SJCRH30 (cell line): ENCODE measurements around the gene RCOR1. TPM values are rescaled to one million over a fixed set of nuclear protein-coding genes. Genes with fewer than 3 reads are reported as not detected.

ENCODE experiments used
- DNase-seq, 2 experiments: peaks; one replicate each; pipeline ENCODE4 v3.0.0-alpha.2; 2015 to 2020
- H3K27ac ChIP-seq: fragments of 250-450 bp; sonication (Bioruptor Pico); 2 replicates; pipeline ENCODE4 v1.5.1; 2020; ENCODE audit warnings: mild to moderate bottlenecking, moderate library complexity
- H3K27me3 ChIP-seq: fragments of 250-450 bp; sonication (Bioruptor Pico); 2 replicates; pipeline ENCODE4 v1.5.1; 2020; ENCODE audit warnings: mild to moderate bottlenecking, moderate library complexity
- H3K36me3 ChIP-seq: fragments of 250-450 bp; sonication (Bioruptor Pico); 2 replicates; pipeline ENCODE4 v1.5.1; 2020; ENCODE audit warnings: mild to moderate bottlenecking, moderate library complexity
- H3K4me1 ChIP-seq: fragments of 250-450 bp; sonication (Bioruptor Pico); 2 replicates; pipeline ENCODE4 v1.5.1; 2020; ENCODE audit warnings: mild to moderate bottlenecking, moderate library complexity
- H3K4me3 ChIP-seq: fragments of 250-450 bp; sonication (Bioruptor Pico); 2 replicates; pipeline ENCODE4 v1.5.1; 2020; ENCODE audit warnings: mild to moderate bottlenecking, moderate library complexity
- H3K9me3 ChIP-seq: fragments of 250-450 bp; sonication (Bioruptor Pico); replicated peaks from 2 replicates; pipeline ENCODE4 v1.5.1; 2020; ENCODE audit warnings: mild to moderate bottlenecking, moderate library complexity
- total RNA-seq: library from RNA; depleted of rRNA; stranded (reverse); fragments of >200 nt; shearing (Covaris generic); gene quantifications from 2 replicates; pipeline ENCODE4 v1.2.3, GENCODE V29; 2014

RCOR1 gene
- total RNA-seq, 1 experiment from 2014 or later, result 18.2 TPM

DNA sequence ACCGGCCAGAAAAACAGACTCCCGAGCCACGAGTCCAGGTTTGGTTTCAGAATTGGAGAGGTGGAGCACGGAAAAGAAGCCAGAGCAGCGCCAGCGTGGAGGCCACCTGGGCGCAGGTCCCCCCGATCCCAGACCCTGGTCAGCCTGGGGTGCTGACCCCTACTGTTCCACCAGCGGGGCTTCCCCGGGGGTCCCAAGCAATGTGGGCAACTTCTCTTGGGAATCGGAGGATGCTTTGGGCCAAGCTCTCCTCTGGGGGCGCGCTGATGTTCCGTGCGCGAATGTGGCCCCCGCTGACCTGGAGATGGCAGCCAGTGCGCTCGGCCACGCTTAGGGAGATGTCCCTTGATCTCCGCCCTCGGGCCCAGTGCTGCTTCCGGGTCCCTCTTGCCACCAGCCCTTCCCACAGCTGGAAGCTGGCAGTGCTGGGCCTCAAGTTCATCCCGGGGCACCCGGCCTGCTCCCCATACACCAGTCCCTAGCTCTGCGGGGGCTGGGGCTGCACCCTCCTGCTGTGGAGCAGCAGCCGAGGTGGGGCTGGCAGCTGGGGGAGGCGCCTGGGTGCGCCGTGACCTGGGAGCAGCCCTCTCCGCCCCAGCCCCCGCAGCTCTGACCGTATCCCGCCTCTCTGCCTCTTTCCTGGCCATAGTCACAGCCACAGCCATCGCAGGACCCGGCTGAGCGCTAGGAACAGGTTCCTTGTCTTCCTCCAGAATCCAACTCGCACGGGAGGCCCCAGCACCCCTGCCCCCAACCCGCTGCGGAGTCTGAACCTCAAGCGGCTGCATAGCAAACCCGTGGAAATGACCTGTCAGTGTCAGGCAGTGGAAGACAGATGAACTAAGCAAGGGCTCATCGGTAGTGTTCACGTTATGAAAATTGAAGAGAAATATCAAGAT is 91.2 kb downstream of the RCOR1 start:
- no peak for DNase-seq
- Histone ChIP-seq H3K36me3 (peaks cover 6% of the 10 kb centered on the region), H3K4me3 (no peak overlapping the region), H3K27me3 (no peaks in the 10 kb centered on the region), H3K9me3 (no peaks in the 10 kb centered on the region), H3K27ac (no peak overlapping the region), H3K4me1 (no peaks in the 10 kb centered on the region)

DNA sequence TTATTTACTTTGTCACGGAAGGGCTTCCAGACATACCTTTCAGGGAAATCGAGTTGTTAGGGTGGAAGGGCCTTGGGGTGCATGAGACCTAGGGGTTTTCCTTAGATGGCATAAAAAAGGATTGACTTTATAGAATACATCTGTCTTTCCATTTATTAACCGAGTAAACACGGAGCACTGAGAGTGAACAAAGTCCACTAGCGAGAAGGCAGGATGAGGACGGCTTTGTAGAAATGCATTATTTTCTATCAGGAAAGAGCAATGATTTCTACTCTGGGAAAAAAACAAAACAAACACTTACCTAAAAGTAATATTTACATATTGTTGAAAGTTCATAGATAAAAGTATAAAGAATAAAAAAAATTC is 91.8 kb downstream of the RCOR1 start:
- H3K4me1 ChIP-seq, result no peaks in the 10 kb centered on the region
- no peak overlapping the region for H3K27ac ChIP-seq
- H3K4me3 ChIP-seq, result no peak overlapping the region
- DNase-seq, result no peak
- H3K36me3 ChIP-seq, result peaks cover 6% of the 10 kb centered on the region
- H3K9me3 ChIP-seq, result no peaks in the 10 kb centered on the region
- H3K27me3 ChIP-seq, result no peaks in the 10 kb centered on the region

DNA sequence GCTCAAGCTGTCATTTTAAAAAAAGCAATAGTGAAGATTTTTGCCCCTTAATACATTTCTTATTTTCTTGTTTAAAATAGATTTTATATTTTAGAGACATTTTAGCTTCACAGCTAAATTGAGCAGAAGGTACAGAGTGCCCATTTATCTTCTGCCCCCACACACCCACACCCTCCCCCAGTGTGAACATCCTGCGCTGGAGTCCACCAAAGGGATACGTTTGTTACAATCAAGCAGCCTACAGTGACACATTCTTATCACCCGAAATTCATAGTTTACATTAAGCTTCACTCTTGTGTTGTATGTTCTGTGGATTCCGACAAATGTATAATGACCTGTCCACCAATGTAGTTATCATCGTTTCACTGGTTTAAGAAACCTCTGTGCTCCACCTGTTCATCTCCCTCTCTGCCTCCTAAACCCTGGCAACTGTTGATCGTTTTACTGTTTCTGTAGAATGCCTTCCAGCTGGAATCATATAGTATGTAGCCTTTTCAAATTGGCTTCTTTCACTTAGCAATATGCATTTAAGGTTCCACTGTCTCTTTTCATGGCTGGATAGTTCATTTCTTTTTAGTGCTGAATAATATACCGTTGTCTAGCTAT is 93.8 kb downstream of the RCOR1 start:
- peak in 1 of 2 experiments; percentile 9 for DNase-seq
- Histone ChIP-seq H3K9me3 (no peaks in the 10 kb centered on the region), H3K4me1 (no peaks in the 10 kb centered on the region), H3K27ac (no peak overlapping the region), H3K27me3 (no peaks in the 10 kb centered on the region), H3K4me3 (no peak overlapping the region), H3K36me3 (peaks cover 6% of the 10 kb centered on the region)

DNA sequence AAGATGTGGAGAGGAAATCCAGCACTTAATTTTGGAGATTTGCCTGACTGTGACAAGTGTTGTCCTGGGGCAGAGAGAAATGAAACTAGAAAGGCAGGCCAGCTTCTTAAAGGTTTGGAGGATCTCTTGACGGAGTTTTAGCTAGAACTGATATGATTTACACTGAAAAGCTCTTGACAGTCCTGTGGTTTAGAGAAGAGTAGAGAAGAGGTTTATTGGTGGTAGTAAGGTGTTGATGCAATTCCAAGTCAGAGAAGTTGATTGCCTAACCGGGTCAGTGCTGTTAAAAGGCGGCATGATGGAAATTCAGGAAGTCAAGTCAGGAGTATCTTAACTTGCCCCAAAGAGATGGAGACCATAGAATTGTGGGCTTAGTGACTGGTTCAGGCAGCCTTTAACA is 95.8 kb downstream of the RCOR1 start:
- no peak for DNase-seq
- H3K4me3 ChIP-seq, result no peak overlapping the region
- 0 out of 2 replicates have a peak, but pooled peaks cover 2% of the 10 kb centered on the region for H3K36me3 ChIP-seq
- H3K27me3 ChIP-seq, result no peaks in the 10 kb centered on the region
- no peaks in the 10 kb centered on the region for H3K9me3 ChIP-seq
- H3K4me1 ChIP-seq, result no peaks in the 10 kb centered on the region
- H3K27ac ChIP-seq, result no peak overlapping the region

DNA sequence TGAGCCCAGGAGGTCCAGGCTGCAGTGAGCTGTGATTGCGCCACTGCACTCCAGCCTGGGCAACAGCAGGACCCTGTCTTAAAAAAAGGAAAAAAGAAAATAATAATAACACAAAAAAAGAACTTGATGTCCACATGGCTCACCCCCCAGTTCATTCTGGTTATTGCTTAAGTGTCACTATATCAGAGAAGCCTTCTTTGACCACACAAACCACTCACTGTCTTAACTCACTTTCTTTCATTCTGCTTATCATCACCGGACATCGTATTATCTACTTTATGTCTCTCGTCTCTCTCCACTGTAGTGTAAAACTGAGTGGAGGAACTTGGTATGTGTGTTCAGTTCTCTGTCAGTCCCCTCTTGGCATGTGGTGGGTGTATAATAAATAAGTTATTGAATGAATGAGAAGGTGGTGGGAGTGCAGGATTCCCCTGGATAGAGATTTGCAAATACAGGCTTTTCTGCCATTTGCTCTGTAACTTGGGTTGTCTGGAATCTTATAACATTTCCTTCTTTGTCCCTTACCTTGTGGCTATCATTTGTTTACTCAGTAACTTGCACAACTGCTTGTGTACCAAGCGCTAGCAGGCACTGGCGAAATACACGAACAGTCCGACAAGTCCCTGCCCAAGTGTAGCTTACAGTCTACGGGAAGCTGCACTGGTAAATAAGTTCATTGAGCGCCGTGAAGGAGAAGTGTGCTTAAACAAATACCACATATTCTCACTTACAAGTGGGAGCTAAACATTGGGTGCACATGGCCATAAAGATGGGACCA is 98.2 kb downstream of the RCOR1 start:
- Histone ChIP-seq H3K4me3 (no peak overlapping the region), H3K27ac (no peak overlapping the region), H3K27me3 (no peaks in the 10 kb centered on the region), H3K9me3 (no peaks in the 10 kb centered on the region), H3K4me1 (no peaks in the 10 kb centered on the region), H3K36me3 (no peaks in the 10 kb centered on the region)
- DNase-seq, result no peak

DNA sequence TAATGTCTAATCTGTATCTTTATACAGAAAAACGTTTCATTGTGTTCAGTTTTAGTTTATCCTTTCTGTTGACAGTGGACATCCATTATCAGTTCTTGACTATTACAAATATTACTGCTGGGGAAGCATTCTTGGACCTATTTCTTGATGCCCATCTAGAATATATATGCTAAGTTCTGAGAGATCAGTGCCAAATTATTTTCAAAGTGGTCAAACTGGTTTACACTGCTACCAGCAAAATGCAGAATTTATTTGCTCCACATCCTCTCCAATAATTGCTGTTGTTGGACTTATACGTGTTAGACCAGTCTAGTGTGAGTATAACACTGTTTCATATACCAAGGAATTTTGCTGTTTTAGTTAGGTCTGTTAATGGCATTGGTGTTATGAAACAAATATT is 99.3 kb downstream of the RCOR1 start:
- Histone ChIP-seq H3K9me3 (no peaks in the 10 kb centered on the region), H3K27ac (no peak overlapping the region), H3K4me1 (no peaks in the 10 kb centered on the region), H3K27me3 (no peaks in the 10 kb centered on the region), H3K4me3 (no peak overlapping the region), H3K36me3 (no peaks in the 10 kb centered on the region)
- no peak for DNase-seq

DNA sequence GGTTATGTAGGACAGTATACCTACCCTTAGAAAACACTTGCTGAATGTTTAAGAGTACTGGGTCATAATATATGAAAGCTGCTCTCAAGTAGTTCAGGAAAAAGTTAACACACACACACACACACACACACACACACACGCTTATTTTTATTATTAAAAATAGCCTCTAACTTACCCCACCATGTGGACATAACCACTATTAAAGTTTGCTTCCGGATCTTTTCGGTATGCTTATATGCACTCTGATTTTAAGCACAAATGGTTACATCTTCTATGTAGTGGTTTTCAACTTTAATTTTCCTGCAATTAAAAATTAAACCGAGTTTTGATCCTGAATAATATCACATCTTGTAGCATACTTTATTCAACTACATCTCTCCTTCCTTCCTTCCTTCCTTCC is 99.9 kb downstream of the RCOR1 start:
- H3K4me3 ChIP-seq, result no peak overlapping the region
- H3K27me3 ChIP-seq, result no peaks in the 10 kb centered on the region
- no peak overlapping the region for H3K27ac ChIP-seq
- no peak for DNase-seq
- no peaks in the 10 kb centered on the region for H3K9me3 ChIP-seq
- no peaks in the 10 kb centered on the region for H3K36me3 ChIP-seq
- H3K4me1 ChIP-seq, result no peaks in the 10 kb centered on the region

DNA sequence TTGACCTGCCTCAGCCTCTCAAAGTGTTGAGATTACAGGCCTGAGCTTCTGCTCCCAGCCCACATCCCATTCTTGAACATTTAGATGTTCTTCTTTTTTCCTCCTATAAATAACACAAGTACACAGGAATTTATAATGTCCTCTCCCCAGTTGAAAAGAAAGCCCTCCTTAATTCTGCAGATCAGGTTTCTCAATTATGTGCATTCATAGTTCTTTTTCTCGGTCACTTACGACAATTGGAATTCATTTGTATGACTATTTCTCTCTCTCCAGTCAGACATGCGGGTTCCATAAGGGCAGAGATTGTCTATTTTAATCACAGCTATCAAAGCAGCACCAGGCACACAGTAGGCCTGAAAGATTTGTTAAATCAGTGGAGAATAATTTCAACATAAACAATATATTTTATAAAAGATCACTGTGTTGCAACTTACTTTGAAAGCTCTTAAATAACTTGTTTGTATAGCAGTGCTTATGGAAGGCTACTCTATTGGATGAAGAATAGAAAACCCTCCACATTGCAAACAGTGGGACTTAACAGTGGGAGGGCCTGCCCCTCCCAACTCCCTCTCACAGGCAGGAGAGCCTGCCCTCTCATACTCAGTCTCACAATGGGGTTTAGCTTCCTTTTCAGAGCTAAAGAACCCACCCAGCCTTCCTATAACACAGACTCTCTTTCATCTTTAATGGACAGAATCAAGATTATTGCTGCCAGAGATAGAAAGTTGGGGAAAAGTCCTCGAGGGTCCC is 100.7 kb downstream of the RCOR1 start:
- Histone ChIP-seq H3K36me3 (no peaks in the 10 kb centered on the region), H3K27ac (no peak overlapping the region), H3K27me3 (no peaks in the 10 kb centered on the region), H3K9me3 (no peaks in the 10 kb centered on the region), H3K4me1 (no peaks in the 10 kb centered on the region), H3K4me3 (no peak overlapping the region)
- no peak for DNase-seq

DNA sequence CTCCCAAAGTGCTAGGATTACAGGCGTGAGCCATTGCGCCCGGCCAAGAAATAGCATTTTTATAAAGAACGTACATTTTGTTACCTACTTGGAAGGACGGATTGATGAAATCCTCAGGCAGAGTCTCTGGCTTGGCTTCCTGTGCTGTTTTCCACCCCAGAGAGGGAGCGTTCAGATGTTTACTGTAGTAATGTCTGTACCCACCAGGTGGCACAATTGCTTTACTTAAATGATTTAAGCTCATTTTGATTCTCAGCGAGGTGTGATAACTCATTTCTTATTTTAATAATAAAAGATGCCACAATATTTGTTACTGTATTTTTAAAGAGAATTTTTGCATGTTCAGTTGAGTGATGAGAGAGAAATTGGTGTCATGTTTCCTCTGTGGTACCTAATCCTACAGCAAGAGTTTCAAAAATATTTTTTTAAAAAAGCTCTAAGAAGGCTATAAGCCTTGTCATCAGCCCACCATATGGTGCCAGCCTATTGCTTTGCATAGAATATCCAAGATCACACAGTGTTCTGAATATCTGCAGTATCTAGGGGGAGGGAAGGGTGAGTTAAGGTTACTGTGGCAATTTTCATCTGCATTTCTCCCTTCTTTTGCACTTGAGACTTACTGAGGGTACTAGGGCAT is 102.2 kb downstream of the RCOR1 start:
- no peaks in the 10 kb centered on the region for H3K27me3 ChIP-seq
- no peak overlapping the region for H3K4me3 ChIP-seq
- H3K36me3 ChIP-seq, result no peaks in the 10 kb centered on the region
- peak; percentile 56 to 81 for DNase-seq
- H3K27ac ChIP-seq, result no peak overlapping the region
- H3K9me3 ChIP-seq, result no peaks in the 10 kb centered on the region
- H3K4me1 ChIP-seq, result no peaks in the 10 kb centered on the region

DNA sequence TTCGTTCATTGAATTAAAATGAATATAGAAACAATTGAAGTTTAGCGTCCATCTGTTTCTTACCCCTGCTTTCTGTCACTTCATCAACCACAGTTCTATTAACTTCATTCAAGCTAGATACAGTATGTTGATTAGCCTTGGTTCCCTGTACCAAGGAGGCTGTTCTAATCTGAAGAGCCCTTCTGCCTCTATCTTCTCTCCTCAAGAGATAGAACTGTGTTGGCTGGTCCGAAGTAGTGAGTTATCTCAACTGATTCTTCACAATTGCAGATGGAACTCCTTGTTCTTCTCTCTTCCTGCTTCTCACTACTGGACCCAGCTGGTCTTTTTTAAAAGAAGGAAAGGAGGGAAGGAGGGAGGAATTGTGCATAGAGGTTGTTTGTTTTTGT is 102.7 kb downstream of the RCOR1 start:
- Histone ChIP-seq H3K4me1 (no peaks in the 10 kb centered on the region), H3K9me3 (no peaks in the 10 kb centered on the region), H3K27ac (no peak overlapping the region), H3K36me3 (no peaks in the 10 kb centered on the region), H3K4me3 (no peak overlapping the region), H3K27me3 (no peaks in the 10 kb centered on the region)
- no peak for DNase-seq

DNA sequence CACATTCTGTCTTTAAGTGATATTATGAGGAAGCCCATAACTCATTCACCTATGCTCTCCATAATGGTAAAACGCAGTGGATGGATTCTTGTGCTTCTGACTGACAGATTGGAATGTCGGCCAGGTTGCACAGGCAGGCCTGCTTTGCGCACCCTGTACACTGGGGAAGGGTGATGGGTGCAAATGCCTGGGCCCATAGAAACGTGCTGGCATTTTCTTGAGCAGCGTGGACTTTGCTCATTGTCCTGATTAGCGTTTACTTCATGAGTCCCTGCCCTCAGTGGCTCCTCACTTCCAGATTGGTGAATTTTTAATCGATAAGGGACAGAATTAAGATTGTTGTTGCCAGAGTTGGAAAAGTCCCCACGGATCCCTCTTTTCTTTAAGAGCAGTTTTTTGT is 103.9 kb downstream of the RCOR1 start:
- DNase-seq, result no peak
- H3K9me3 ChIP-seq, result no peaks in the 10 kb centered on the region
- H3K36me3 ChIP-seq, result peaks cover 9% of the 10 kb centered on the region
- H3K27me3 ChIP-seq, result no peaks in the 10 kb centered on the region
- no peak overlapping the region for H3K4me3 ChIP-seq
- no peaks in the 10 kb centered on the region for H3K4me1 ChIP-seq
- no peak overlapping the region for H3K27ac ChIP-seq

DNA sequence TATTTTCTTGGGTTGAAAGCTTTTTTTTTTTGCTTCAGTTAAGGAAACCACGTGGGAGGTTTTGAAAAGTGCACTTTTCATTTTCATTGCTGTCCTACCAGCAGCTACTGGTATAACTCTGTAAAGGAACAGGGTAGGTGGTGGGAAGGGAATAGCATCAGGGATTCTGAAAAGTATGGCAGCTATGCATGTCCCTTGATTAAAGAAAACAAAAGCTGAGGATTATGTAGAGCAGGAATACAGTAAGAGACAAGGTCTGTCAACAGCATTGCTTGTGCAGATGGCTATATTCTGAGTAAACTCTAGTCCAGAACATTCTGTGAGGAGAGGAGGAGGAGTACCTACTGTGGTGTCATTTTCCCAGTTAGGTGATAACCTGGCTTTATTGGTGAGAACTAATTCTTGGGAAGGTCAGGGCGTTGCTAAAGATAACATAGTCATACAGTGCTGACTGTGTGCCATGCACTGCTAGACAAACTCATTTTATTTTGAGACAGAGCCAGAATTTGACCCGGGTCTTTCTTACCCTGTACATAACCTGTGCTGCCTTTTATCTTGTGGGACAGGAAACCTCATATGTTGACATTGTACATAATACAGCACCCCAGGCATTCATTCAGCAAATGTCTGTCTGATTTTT is 104.5 kb downstream of the RCOR1 start:
- no peaks in the 10 kb centered on the region for H3K27me3 ChIP-seq
- no peak for DNase-seq

DNA sequence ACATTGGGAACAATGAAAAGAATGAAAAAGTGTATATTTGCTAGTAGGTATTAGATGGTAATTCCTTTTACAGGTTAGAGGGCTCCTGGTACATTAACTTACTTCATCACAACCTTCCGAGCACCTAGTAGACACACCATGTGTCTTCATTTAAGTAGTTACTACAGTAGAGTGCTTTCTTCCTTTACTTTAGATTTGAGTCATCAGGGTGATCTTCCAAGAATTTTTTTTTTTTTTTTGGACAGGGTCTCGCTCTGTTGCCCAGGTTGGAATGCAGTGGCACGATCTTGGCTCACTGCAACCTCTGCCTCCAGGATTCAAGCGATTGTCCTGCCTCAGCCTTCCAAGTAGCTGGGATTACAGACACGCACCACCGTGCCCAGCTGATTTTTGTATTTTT is 105.1 kb downstream of the RCOR1 start:
- no peak overlapping the region for H3K27ac ChIP-seq
- H3K9me3 ChIP-seq, result no peaks in the 10 kb centered on the region; the same call in 1 of the 2 replicates
- peaks cover 16% of the 10 kb centered on the region for H3K36me3 ChIP-seq
- DNase-seq, result no peak
- no peaks in the 10 kb centered on the region for H3K4me1 ChIP-seq
- H3K4me3 ChIP-seq, result no peak overlapping the region
- H3K27me3 ChIP-seq, result no peaks in the 10 kb centered on the region

More for the DNA sequence above, 104.5 kb downstream of the RCOR1 start:
- peaks cover 15% of the 10 kb centered on the region for H3K36me3 ChIP-seq
- no peak overlapping the region for H3K27ac ChIP-seq
- no peaks in the 10 kb centered on the region for H3K4me1 ChIP-seq
- H3K9me3 ChIP-seq, result no peaks in the 10 kb centered on the region
- H3K4me3 ChIP-seq, result no peak overlapping the region
